Endothelial cell of umbilical vein (primary cell): ENCODE results near the gene GPR160.

Source experiments
- GATA2 ChIP-seq: IDR thresholded peaks from 2 replicates; pipeline ENCODE4 v1.7.0; 2011; ENCODE audit warnings: low read depth, mild to moderate bottlenecking, moderate library complexity, mixed read lengths, low read length; ENCODE audit not compliant: insufficient read length, insufficient read depth
- POLR2AphosphoS5 ChIP-seq: IDR thresholded peaks from 2 replicates; pipeline ENCODE4 v1.6.1; 2012; ENCODE audit warnings: low read depth, mild to moderate bottlenecking, control low read depth, low read length, moderate library complexity; ENCODE audit not compliant: insufficient read depth
- TF ChIP-seq, protein P1 (sequence below), 2 donors: IDR thresholded peaks; 1 replicate in 1 of 2; 2 replicates in 1 of 2; pipeline ENCODE4 v1.5.1; 2011; ENCODE audit warnings: low read length in 2 of 2, mild to moderate bottlenecking in 2 of 2, moderate library complexity in 2 of 2, control low read depth in 1 of 2, inconsistent platforms in 1 of 2, low read depth in 1 of 2; ENCODE audit not compliant: insufficient read depth in 1 of 2; ENCODE audit errors: extremely low read depth in 1 of 2

DNA sequence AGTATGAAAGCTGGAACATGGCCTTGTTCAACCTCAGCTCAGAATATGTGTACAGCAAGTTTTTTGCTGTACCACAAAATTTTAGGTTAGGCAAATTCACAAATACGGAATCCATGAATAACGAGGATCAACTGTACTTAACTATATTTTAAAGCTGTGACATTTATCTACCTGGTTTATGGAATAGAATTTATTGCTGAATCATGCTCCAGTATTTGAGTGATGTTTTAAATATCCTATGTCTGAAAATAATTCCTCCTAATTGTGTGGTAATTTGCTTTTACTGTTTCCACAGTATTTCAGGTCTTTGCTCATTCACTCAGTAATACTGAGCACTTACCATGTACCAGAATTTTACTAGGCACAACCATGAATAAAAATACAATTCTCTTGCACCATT, 41.7 kb upstream of the GPR160 start:
- TF ChIP-seq POLR2AphosphoS5 = no peak
- TF ChIP-seq, protein P1, sequence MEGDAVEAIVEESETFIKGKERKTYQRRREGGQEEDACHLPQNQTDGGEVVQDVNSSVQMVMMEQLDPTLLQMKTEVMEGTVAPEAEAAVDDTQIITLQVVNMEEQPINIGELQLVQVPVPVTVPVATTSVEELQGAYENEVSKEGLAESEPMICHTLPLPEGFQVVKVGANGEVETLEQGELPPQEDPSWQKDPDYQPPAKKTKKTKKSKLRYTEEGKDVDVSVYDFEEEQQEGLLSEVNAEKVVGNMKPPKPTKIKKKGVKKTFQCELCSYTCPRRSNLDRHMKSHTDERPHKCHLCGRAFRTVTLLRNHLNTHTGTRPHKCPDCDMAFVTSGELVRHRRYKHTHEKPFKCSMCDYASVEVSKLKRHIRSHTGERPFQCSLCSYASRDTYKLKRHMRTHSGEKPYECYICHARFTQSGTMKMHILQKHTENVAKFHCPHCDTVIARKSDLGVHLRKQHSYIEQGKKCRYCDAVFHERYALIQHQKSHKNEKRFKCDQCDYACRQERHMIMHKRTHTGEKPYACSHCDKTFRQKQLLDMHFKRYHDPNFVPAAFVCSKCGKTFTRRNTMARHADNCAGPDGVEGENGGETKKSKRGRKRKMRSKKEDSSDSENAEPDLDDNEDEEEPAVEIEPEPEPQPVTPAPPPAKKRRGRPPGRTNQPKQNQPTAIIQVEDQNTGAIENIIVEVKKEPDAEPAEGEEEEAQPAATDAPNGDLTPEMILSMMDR (IDR thresholded peaks at IDR 0.05; ENCODE audit: extremely low read depth in 1 of 2, insufficient read depth in 1 of 2, low read depth in 1 of 2, low read length in 2 of 2) = no peak
- TF ChIP-seq GATA2 = no peak
